ENCODE results near the gene ARAP1. TPM values are rescaled to one million over a fixed set of nuclear protein-coding genes. Genes with fewer than 3 reads are reported as not detected.

Gene ARAP1
- total RNA-seq, 2 donors from 2014 or later, result 74.4 to 88.3 TPM

GRCh38 chr11:72652873-72653630, 99.2 kb downstream of the ARAP1 start:
- 50 to 53% methylated on average over 10 to 13 of the region's 13 CpGs for WGBS, 2 experiments (ENCODE audit: insufficient coverage in 1 of 2, insufficient read length in 1 of 2)
- no peaks in the 10 kb centered on the region for H3K36me3 Mint-ChIP-seq (ENCODE audit: low read depth)
- H3K4me3 ChIP-seq (ENCODE audit: low read length), result no peak overlapping the region
- DNase-seq, result peak; percentile 90
- no peak overlapping the region for H3K27ac Mint-ChIP-seq
- no peak for TF ChIP-seq CTCF (conservative IDR thresholded peaks at IDR 0.05)
- H3K27me3 Mint-ChIP-seq (ENCODE audit: insufficient read depth), result peaks cover 3% of the 10 kb centered on the region
- no peak overlapping the region for H3K4me3 Mint-ChIP-seq
- no peaks in the 10 kb centered on the region for H3K27me3 ChIP-seq (ENCODE audit: control insufficient read depth, insufficient read depth, low read length, poor library complexity, severe bottlenecking)
- H3K4me1 Mint-ChIP-seq, result peaks cover 6% of the 10 kb centered on the region
- no peaks in the 10 kb centered on the region for H3K36me3 ChIP-seq (ENCODE audit: control insufficient read depth, insufficient read depth, low read length)
- no peak overlapping the region for H3K9ac ChIP-seq (ENCODE audit: extremely low read depth, low read length, poor library complexity, severe bottlenecking)
- peak overlapping the region; percentile 87 for H3K27ac ChIP-seq (ENCODE audit: low read depth, low read length)
- H3K9me3 ChIP-seq (ENCODE audit: control insufficient read depth, low read length), result no peaks in the 10 kb centered on the region
- H3K4me1 ChIP-seq (ENCODE audit: control insufficient read depth, insufficient read depth, low read length), result peaks cover 3% of the 10 kb centered on the region
- H3K9me3 Mint-ChIP-seq, result no peaks in the 10 kb centered on the region

GRCh38 chr11:72652133-72652532, 100.1 kb downstream of the ARAP1 start:
- no peak for TF ChIP-seq CTCF (conservative IDR thresholded peaks at IDR 0.05)
- Histone ChIP-seq H3K4me1 (ENCODE audit: control insufficient read depth, insufficient read depth, low read length) (peaks cover 3% of the 10 kb centered on the region), H3K9me3 (ENCODE audit: control insufficient read depth, low read length) (no peaks in the 10 kb centered on the region), H3K4me3 (ENCODE audit: low read length) (no peak overlapping the region), H3K36me3 (ENCODE audit: control insufficient read depth, insufficient read depth, low read length) (no peaks in the 10 kb centered on the region), H3K27ac (ENCODE audit: low read depth, low read length) (no peak overlapping the region), H3K27me3 (ENCODE audit: control insufficient read depth, insufficient read depth, low read length, poor library complexity, severe bottlenecking) (no peaks in the 10 kb centered on the region), H3K9ac (ENCODE audit: extremely low read depth, low read length, poor library complexity, severe bottlenecking) (no peak overlapping the region)
- Mint-ChIP-seq H3K4me1 (peaks cover 6% of the 10 kb centered on the region), H3K27me3 (ENCODE audit: insufficient read depth) (peaks cover 3% of the 10 kb centered on the region), H3K27ac (no peak overlapping the region), H3K4me3 (no peak overlapping the region), H3K36me3 (ENCODE audit: low read depth) (no peaks in the 10 kb centered on the region), H3K9me3 (no peaks in the 10 kb centered on the region)
- no peak for DNase-seq

GRCh38 chr11:72649215-72649976, 102.8 kb downstream of the ARAP1 start:
- Histone ChIP-seq H3K36me3 (ENCODE audit: control insufficient read depth, insufficient read depth, low read length) (no peaks in the 10 kb centered on the region), H3K27me3 (ENCODE audit: control insufficient read depth, insufficient read depth, low read length, poor library complexity, severe bottlenecking) (no peaks in the 10 kb centered on the region), H3K4me1 (ENCODE audit: control insufficient read depth, insufficient read depth, low read length) (peaks cover 3% of the 10 kb centered on the region), H3K4me3 (ENCODE audit: low read length) (no peak overlapping the region), H3K27ac (ENCODE audit: low read depth, low read length) (no peak overlapping the region), H3K9ac (ENCODE audit: extremely low read depth, low read length, poor library complexity, severe bottlenecking) (no peak overlapping the region), H3K9me3 (ENCODE audit: control insufficient read depth, low read length) (no peaks in the 10 kb centered on the region)
- 80 to 88% methylated on average over 2 to 5 of the region's 5 CpGs for WGBS, 2 experiments (ENCODE audit: insufficient coverage in 1 of 2, insufficient read length in 1 of 2)
- no peak for TF ChIP-seq CTCF (conservative IDR thresholded peaks at IDR 0.05)
- DNase-seq, result no peak
- Mint-ChIP-seq H3K27me3 (ENCODE audit: insufficient read depth) (peaks cover 3% of the 10 kb centered on the region), H3K36me3 (ENCODE audit: low read depth) (no peaks in the 10 kb centered on the region), H3K4me3 (no peak overlapping the region), H3K9me3 (no peaks in the 10 kb centered on the region), H3K4me1 (peaks cover 6% of the 10 kb centered on the region), H3K27ac (no peak overlapping the region)

Data from endodermal cell (in vitro differentiated cells).